Neural progenitor cell (in vitro differentiated cells): ENCODE measurements around the gene OGDHL. TPM values are rescaled to one million over a fixed set of nuclear protein-coding genes. Genes with fewer than 3 reads are reported as not detected.
A peak's percentile ranks its signal among the peaks of the same experiment; 100 is the strongest.

Experiments used
- DNase-seq: peaks from one replicate; pipeline ENCODE4 v3.0.0-alpha.2; 2016; ENCODE audit warnings: low spot score
- H2AFZ ChIP-seq: fragments of 200-600 bp; sonication (generic); replicated peaks from 2 replicates; pipeline ENCODE4 v1.6.1; 2016; ENCODE audit warnings: antibody characterized with exemption
- H3F3A ChIP-seq: fragments of 200-600 bp; sonication (generic); 2 replicates; pipeline ENCODE4 v1.6.1; 2016; ENCODE audit warnings: antibody characterized with exemption, low read depth
- H3K27ac ChIP-seq: fragments of 200-600 bp; sonication (generic); 2 replicates; pipeline ENCODE4 v1.5.1; 2016; ENCODE audit warnings: mild to moderate bottlenecking
- H3K27me3 ChIP-seq: fragments of 200-600 bp; sonication (generic); 2 replicates; pipeline ENCODE4 v1.6.1; 2016; ENCODE audit warnings: mild to moderate bottlenecking, moderate library complexity
- H3K36me3 ChIP-seq: fragments of 200-600 bp; sonication (generic); 2 replicates; pipeline ENCODE4 v1.5.1; 2016
- H3K4me1 ChIP-seq: fragments of 200-600 bp; sonication (generic); 2 replicates; pipeline ENCODE4 v1.6.1; 2016; ENCODE audit warnings: mixed run types
- H3K4me2 ChIP-seq: fragments of 200-600 bp; sonication (generic); 2 replicates; pipeline ENCODE4 v1.6.1; 2016
- H3K4me3 ChIP-seq: fragments of 200-600 bp; sonication (generic); 2 replicates; pipeline ENCODE4 v1.5.1; 2016
- H3K79me2 ChIP-seq: fragments of 200-600 bp; sonication (generic); 2 replicates; pipeline ENCODE4 v1.6.1; 2016; ENCODE audit warnings: low read depth
- H3K9ac ChIP-seq: fragments of 200-600 bp; sonication (generic); 2 replicates; pipeline ENCODE4 v1.6.1; 2016
- H3K9me3 ChIP-seq: fragments of 200-600 bp; sonication (generic); 2 replicates; pipeline ENCODE4 v1.5.1; 2016; ENCODE audit warnings: low read depth
- H4K20me1 ChIP-seq: fragments of 200-600 bp; sonication (generic); 2 replicates; pipeline ENCODE4 v1.6.1; 2016; ENCODE audit warnings: low read depth
- H3K27ac Mint-ChIP-seq: 3 replicates; pipeline ENCODE4 v1.8.0; 2021; ENCODE audit warnings: mixed read lengths
- H3K27me3 Mint-ChIP-seq: 2 replicates; pipeline ENCODE4 v1.8.0; 2022; ENCODE audit warnings: low read depth, mild to moderate bottlenecking, inconsistent platforms, moderate library complexity, mixed read lengths; ENCODE audit not compliant: insufficient read depth
- H3K36me3 Mint-ChIP-seq: 3 replicates; pipeline ENCODE4 v1.8.0; 2021; ENCODE audit warnings: mixed read lengths
- H3K4me1 Mint-ChIP-seq: 3 replicates; pipeline ENCODE4 v1.8.0; 2021; ENCODE audit warnings: mixed read lengths
- H3K4me3 Mint-ChIP-seq: 3 replicates; pipeline ENCODE4 v1.8.0; 2021; ENCODE audit warnings: mild to moderate bottlenecking, moderate library complexity, mixed read lengths
- H3K9me3 Mint-ChIP-seq: 3 replicates; pipeline ENCODE4 v1.8.0; 2020; ENCODE audit warnings: mixed read lengths
- EZH2 ChIP-seq: fragments of 200-600 bp; sonication (generic); IDR thresholded peaks from 2 replicates; pipeline ENCODE4 v1.6.1; 2017; ENCODE audit warnings: antibody characterized with exemption, mild to moderate bottlenecking, moderate library complexity
- EZH2phosphoT487 ChIP-seq: fragments of 200-600 bp; sonication (generic); IDR thresholded peaks from 2 replicates; pipeline ENCODE4 v1.6.1; 2017; ENCODE audit warnings: antibody characterized with exemption
- total RNA-seq: library from RNA; depleted of rRNA; stranded (reverse); fragments of >200 nt; gene quantifications from 2 replicates; pipeline ENCODE4 v1.2.3, GENCODE V29; 2015; ENCODE audit warnings: low replicate concordance
- TF ChIP-seq, protein P1 (sequence below): fragments of 200-600 bp; sonication (generic); IDR thresholded peaks from 2 replicates; pipeline ENCODE4 v1.5.1; 2017; ENCODE audit warnings: antibody characterized with exemption, mild to moderate bottlenecking

OGDHL gene
- total RNA-seq, 1 donor from 2014 or later = 0.34 TPM

DNA sequence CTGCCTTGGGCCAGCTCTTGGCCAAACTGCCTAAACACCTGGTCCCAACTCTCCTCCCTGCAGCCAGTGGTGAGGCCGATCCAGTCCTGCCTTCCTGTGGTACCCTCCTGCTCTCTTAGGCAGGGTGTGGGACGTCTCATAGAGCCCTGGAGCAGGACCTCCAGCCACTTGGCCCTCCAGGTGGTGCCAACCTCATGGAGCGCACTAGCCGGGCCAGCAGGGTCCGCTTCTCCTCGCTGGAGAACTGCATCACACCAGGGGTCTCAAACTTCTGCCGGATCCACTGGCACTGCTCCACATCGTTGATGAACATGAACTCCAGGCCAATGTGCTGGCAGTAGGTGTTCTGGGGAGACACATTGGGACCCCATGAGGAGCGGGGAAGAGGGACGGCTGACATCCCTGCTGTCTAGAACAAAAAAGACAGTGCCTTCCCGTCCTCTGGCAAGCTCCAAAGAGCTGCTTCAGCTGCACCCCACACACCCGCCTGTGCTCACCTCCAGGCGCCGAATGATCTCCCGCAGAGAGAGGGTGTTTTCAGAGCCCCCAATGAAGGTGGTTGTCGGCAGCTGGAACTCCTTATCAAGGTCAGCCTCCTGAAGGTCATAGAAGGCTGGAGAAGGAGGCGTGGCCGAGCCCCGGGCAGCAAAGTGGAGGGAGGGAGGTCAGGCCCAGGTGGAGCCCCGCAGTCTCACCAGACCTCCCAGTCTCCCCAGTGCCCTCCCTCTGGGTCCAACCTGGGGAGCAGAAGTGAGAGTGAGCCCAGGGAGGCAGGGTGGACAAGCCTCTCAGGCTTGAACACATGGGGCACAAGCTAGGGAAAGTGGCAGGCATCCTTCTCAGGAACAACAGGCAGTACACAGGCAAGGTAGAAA, 10.2 kb downstream of the OGDHL start:
- Mint-ChIP-seq H3K36me3 (no peaks in the 10 kb centered on the region), H3K27ac (no peak overlapping the region), H3K4me3 (no peak overlapping the region)

DNA sequence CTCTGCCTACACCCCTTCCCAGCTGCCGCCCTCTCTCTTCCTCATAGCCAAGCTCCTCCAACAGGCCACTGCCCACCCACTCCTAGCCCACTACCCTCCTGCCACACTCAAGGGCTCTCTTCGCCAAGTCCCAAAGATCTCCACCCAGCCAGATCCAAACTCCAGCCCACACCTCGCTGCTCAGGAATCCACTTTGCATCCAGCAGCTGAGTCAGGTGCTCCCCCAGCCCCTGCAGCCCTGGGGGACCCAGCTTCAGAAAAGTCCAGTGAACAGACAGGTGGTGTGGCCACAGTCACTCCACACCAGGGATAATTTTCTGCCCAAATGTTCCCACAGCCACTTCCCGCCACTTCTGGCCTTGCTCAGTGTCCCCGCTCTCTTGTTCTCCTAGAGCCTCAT, 10.9 kb downstream of the OGDHL start:
- no peak for DNase-seq
- no peak overlapping the region for H3K4me3 Mint-ChIP-seq
- Histone ChIP-seq H3K36me3 (no peaks in the 10 kb centered on the region), H4K20me1 (no peaks in the 10 kb centered on the region), H3K4me3 (no peak overlapping the region), H3F3A (no peaks in the 10 kb centered on the region), H3K27ac (no peak overlapping the region), H3K4me1 (no peaks in the 10 kb centered on the region), H3K79me2 (no peaks in the 10 kb centered on the region), H3K9ac (no peak overlapping the region), H3K9me3 (no peaks in the 10 kb centered on the region), H2AFZ (no peak overlapping the region), H3K4me2 (no peak overlapping the region), H3K27me3 (no peaks in the 10 kb centered on the region)
- no peak overlapping the region for H3K27ac Mint-ChIP-seq
- no peaks in the 10 kb centered on the region for H3K36me3 Mint-ChIP-seq
- H3K9me3 Mint-ChIP-seq = no peaks in the 10 kb centered on the region
- no peak for TF ChIP-seq EZH2
- TF ChIP-seq, protein P1, sequence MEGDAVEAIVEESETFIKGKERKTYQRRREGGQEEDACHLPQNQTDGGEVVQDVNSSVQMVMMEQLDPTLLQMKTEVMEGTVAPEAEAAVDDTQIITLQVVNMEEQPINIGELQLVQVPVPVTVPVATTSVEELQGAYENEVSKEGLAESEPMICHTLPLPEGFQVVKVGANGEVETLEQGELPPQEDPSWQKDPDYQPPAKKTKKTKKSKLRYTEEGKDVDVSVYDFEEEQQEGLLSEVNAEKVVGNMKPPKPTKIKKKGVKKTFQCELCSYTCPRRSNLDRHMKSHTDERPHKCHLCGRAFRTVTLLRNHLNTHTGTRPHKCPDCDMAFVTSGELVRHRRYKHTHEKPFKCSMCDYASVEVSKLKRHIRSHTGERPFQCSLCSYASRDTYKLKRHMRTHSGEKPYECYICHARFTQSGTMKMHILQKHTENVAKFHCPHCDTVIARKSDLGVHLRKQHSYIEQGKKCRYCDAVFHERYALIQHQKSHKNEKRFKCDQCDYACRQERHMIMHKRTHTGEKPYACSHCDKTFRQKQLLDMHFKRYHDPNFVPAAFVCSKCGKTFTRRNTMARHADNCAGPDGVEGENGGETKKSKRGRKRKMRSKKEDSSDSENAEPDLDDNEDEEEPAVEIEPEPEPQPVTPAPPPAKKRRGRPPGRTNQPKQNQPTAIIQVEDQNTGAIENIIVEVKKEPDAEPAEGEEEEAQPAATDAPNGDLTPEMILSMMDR = no peak
- no peak for TF ChIP-seq EZH2phosphoT487
- peaks cover 4% of the 10 kb centered on the region for H3K27me3 Mint-ChIP-seq
- H3K4me1 Mint-ChIP-seq = peaks cover 10% of the 10 kb centered on the region

More for the DNA sequence above, 10.2 kb downstream of the OGDHL start:
- no peak for TF ChIP-seq EZH2phosphoT487
- TF ChIP-seq, protein P1 = no peak
- no peak for TF ChIP-seq EZH2
- DNase-seq = no peak
- Histone ChIP-seq H3F3A (no peaks in the 10 kb centered on the region), H2AFZ (no peak overlapping the region), H3K79me2 (no peaks in the 10 kb centered on the region), H3K36me3 (no peaks in the 10 kb centered on the region), H4K20me1 (no peaks in the 10 kb centered on the region), H3K9me3 (no peaks in the 10 kb centered on the region), H3K9ac (no peak overlapping the region), H3K27me3 (no peaks in the 10 kb centered on the region), H3K27ac (no peak overlapping the region), H3K4me2 (no peak overlapping the region), H3K4me3 (no peak overlapping the region), H3K4me1 (no peaks in the 10 kb centered on the region)
- H3K9me3 Mint-ChIP-seq = no peaks in the 10 kb centered on the region
- H3K27me3 Mint-ChIP-seq = peaks cover 4% of the 10 kb centered on the region
- H3K4me1 Mint-ChIP-seq = peaks cover 10% of the 10 kb centered on the region

DNA sequence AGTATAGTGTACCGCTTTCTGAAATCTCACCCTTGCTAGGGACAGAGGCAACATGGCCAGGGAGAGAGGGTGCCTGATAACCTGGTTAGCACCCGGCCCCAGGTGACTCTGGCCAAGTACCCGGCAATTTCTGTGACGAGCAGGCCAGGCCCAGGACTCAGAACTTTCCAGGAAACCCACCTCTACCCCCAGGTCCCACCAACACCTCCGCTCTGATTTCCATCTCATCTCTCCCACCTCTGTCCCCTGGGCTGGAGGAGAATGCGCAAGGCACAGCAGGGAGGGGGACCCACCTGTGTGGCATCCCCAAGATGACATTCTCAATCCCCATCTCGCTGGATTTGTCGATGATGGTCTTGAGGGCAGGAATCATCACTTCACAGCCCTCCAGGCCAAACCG, 11.6 kb downstream of the OGDHL start:
- H3K4me1 Mint-ChIP-seq = peaks cover 10% of the 10 kb centered on the region
- no peak overlapping the region for H3K4me3 Mint-ChIP-seq

More for the DNA sequence above, 11.6 kb downstream of the OGDHL start:
- no peaks in the 10 kb centered on the region for H3K9me3 ChIP-seq
- no peaks in the 10 kb centered on the region for H3K4me1 ChIP-seq
- no peaks in the 10 kb centered on the region for H3K79me2 ChIP-seq
- Mint-ChIP-seq H3K27ac (peak overlapping the region; percentile 80), H3K36me3 (no peaks in the 10 kb centered on the region), H3K9me3 (no peaks in the 10 kb centered on the region), H3K27me3 (peaks cover 2% of the 10 kb centered on the region)
- H3K4me2 ChIP-seq = no peak overlapping the region
- no peak overlapping the region for H2AFZ ChIP-seq
- no peak overlapping the region for H3K9ac ChIP-seq
- H3F3A ChIP-seq = no peaks in the 10 kb centered on the region
- H3K27ac ChIP-seq = no peak overlapping the region
- H3K4me3 ChIP-seq = no peak overlapping the region
- H4K20me1 ChIP-seq = no peaks in the 10 kb centered on the region
- H3K36me3 ChIP-seq = no peaks in the 10 kb centered on the region
- H3K27me3 ChIP-seq = no peaks in the 10 kb centered on the region
- TF ChIP-seq EZH2 (no peak), EZH2phosphoT487 (no peak)
- TF ChIP-seq, protein P1 = no peak
- DNase-seq = no peak
